GM04504 (cell line): ENCODE results near the gene TCERG1L.

ENCODE experiments used
- DNase-seq: peaks from one replicate; pipeline ENCODE4 v3.0.0-alpha.2; 2012; ENCODE audit warnings: low read depth

TCERG1L gene

DNA sequence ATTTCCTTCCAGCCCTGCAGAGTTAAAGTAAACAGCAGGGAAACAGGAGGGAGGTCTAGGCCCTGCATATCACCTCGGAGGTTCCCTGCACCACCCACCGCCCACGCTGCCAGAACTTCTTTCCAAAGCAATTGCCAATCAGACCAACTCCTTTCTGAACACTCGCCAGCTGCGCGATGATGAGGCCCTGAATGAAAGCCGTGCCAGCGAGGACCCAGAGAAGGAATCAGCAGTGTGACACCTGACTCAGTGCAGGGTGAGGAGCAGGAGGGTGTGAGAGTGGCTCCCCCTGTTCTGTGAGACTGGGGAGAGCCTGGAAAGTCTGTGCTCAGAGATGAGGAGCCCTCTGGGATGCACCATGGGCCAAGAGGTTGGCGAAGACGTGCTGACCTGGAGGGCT, 3.3 kb upstream of the TCERG1L start:
- no peak for DNase-seq

DNA sequence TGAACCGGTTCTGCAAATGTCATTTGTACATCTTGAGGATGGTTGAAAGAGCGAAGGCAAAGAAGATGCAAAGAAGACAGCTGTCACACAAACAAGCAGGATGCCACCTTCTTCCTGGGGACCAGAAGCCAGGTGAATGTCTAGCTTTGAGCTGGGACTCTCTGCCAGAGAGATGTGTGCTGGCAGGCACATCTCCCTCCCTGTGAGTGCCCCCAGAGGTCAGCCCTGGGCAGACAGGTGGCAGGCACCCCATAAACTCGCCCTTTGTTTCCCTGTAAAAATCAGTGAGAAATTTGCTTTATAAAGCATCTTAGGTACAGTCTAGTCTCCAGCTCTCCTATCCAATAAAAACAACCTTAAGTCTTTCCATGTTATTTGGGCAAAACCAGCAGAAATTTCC, 2.6 kb upstream of the TCERG1L start:
- DNase-seq: no peak

DNA sequence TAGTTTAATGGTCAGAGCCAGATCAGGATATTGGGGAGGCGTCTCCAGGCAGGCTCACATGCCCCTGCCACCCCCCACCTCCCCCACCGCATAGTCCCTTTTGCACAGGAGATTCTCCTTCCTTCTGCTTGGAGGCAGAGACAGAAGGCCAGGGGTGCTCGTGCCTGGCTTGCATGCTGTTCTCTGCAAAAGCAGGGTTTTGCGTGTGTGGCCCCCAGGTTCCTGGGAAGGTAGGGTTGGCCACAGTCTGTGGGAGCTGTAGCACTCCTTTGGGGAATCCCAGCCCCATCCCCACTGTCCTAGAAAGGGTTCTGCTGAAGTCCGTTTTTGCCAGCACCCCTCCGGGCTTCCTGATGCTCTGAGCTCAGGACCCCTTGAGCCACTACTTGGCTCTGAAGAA, 1.9 kb upstream of the TCERG1L start:
- no peak for DNase-seq

DNA sequence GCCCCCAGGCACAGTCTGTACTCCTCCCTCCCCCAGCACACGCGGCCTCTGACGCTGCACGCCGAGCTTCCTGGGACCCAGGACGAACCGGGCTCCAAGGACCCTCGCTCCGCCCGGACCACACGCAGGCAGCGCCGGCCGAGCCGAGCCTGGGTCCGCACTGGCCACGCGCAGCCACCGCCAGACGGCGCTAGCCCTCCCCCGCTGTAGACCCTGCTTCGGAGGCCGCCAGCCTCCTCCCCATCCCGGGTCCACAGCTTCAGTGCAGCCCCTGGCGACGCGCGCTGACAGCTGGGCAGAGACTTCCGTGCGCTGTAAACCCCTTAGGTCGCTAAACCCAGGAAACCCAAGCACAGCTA, 936 bp upstream of the TCERG1L start:
- no peak for DNase-seq

DNA sequence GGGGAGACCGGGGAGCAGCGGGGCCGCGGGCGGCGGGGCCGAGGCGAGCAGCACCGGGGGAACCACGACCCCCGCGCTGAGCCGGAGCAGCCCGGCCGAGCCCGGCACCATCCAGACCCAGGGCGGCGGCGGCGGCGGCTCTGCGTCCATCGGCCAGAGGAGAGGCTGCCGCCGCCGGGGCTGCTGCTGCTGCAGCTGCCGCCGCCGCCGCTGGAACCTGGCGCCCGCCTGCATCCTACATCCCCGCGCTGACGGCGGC, 190 bp downstream of the TCERG1L start:
- DNase-seq: no peak

DNA sequence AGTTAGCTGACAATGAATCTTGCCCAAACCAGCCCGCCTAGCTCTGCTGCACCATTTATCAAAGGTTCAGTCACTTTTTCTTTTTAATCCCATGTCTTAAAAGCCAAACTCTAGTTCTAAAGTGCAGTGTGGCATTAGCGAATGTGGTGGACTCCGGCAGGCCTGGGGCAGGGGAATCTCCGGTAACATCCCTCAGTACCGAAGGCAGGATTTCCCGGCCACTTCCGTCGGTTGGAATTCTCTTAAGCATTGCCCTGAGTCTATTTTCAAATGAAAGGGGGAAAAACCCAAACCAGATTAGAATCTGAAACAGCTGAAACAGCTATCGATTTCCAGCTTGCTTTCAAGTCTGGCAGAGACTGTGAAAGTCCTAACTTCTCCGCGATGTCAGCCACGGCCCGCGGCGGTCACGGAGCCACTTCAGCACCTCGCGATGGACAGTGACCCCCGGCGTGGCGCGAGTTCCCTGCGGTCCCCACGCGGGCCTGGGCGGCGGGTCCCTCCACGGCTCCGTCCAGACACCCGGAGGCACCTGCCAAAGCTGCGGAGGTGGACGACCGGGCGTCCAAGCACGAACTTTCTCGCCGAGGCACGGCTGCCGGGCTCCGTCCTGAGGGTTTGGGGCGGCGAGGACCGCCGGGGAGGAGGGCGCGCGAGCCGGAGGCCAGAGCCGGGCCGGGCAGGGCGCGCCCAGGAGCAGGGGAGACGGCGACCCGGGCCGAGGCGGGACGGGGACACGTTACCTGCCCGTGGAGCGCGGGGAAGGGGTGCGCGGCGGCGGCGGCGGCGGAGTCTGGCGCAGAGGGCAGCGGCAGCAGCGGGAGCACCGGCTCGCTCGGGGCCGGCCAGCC, 745 bp downstream of the TCERG1L start:
- no peak for DNase-seq

DNA sequence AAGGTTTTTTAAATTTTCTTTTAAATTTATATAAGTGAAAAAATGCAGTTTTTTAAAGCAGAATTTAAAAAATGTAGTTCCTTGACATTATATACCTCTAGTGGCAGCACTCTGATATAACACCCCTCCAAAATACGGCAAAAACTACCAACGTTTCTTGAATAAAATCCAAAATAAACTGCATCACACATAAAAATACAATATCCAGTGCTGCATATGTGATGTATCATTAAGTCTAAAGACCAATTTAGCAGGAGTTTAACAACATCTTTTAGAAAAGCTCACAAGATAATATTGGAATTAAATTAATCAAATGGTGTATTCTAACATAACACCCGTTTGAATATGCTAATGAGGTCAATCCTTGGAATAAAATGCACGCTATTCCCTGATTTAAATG, 1.4 kb downstream of the TCERG1L start:
- no peak for DNase-seq

DNA sequence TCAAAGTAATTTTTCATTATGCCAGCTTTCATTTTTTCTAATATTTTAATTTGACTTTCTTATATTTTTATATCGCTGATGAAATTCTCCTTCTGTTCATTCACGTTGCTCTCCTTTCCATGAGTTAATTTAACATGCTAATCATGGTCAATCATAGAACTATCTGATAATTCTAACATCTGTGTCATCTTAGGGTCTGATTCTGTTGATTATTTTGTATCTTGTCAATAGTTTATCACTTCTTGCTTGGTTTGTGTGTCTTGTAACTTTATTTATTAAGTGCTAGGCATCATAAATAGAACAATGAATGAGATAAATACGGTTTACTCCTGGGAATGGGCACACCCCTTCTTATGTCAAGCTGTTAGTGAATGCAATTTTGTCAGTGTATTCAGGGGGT, 11.0 kb downstream of the TCERG1L start:
- DNase-seq: no peak

DNA sequence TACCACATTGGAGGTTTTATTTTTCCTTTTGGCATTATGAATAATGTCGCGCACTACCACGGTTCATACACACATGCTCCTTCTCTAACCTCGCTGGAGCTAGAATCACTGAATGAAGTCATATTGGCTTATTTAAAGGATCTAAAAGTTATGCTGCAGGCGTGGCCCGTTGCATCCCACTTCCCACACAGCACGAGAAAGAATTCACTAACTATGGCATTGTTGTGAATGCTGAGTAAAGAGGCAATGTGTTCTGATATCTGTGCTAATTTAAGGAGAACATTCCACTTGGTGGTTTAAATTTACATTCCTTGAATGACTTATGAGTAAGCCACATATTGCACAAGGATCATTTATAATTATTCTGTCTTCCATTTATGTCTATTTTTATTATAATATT, 20.7 kb downstream of the TCERG1L start:
- no peak for DNase-seq

DNA sequence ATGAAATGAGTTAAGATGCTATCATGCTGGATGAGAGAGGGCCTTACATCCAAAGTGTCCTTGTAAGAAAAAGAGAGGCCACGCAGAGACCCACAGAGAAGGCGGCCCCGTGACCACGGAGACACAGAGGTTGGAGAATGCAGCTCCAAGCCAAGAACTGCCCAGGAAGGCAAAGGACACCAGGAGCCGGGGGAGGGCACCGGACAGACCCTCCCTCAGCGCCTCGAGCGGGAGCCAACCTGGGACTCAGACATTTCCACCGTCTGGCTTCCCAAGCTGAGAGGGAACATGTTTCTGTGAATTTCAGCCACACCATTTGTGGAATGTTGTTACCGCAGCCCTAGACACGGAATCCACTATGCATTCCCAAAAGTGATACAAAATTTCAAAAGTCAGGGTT, 22.9 kb downstream of the TCERG1L start:
- DNase-seq: no peak

DNA sequence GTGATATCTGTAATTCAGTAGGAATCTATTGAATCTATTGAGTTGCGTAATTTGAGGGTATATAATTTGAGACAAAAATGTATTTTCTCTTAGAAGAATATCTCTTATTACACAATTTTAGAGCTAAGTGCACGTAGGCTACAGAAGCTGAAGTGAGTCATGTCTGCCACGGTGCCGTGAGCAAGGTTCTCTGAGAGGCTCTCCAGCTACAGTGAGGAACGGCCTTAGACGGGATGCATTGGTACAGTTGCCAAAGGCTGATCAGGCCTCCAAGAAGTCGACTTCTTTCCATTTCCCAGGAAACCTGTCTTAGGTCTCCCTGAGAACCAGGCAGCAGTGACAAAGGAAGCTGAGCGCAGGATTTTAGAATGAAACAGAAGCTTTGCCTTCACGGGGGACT, 28.6 kb downstream of the TCERG1L start:
- DNase-seq: no peak

DNA sequence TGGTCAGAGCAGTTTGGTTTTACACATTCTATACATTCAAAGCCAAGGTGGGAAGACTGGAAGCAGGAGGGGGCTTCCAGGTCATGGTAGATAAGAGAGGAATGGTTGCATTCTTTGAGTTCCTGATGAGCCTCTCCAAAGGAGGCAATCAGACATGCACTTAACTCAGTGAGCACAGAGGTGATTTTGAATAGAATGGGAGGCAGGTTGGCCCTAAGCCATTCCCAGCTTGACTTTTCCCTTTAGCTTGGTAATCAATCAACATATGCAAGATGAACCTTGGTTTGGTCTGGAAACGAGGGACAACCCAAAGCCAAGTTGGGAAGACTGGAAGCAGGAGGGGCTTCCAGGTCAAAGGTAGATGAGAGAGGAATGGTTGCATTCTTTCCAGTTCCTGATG, 31.4 kb downstream of the TCERG1L start:
- no peak for DNase-seq

DNA sequence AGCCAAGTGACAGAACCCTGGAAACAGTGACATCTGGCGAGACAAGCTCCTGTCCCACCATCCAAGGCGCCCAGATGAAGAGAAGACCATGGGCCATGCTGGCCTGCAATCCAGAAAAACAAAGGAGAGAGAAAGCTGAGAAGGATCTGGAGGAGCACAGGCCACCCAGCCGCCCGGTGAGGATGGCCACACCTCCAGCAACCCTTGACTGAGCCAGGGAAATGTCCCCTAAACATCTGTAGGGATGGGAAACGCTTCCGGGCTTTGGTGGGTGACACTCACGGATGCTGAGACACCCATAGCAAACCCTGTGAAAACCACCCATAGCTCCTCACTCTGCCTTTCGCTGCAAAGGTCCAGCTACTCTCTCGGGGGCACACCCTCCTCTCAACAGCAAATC, 32.0 kb downstream of the TCERG1L start:
- DNase-seq: no peak

DNA sequence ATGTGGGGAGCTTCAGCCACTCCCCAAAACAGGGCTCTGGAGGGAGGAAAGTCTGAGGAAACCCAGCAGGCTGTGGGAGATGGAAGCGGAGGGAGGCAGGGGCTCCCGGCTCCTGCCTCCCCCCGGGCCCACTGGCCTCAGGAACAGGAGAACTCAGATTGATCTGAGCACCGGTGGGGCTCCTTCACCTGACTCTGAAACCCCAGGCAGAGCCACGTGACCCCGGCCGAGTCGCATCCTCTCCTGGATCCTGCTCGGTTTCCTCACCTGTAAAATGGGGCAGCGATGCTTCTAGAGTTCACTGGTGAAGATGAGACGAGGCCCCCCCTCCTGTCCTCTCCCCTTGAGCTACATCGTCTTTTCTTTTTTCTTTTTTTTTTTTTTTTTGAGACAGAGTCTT, 33.6 kb downstream of the TCERG1L start:
- DNase-seq: no peak

DNA sequence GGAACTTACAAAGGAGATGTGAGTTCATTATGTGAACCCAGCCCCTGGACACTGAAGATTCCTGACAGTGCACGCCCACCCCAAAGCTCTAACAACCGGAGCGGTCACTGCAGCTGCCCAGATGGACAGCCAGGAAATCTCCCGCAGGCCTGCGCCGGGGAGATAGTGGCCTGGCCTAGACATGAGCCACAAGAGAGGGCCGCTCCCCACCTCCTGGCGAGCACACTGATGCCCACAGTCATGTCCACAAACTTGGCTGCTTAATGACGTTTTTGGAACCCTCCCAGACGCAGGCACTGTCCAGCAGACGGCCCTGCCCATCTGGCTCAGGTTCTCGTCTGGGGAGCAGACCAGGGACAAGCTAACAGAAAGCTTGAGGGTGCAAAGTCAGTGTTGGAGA, 34.2 kb downstream of the TCERG1L start:
- DNase-seq: no peak

DNA sequence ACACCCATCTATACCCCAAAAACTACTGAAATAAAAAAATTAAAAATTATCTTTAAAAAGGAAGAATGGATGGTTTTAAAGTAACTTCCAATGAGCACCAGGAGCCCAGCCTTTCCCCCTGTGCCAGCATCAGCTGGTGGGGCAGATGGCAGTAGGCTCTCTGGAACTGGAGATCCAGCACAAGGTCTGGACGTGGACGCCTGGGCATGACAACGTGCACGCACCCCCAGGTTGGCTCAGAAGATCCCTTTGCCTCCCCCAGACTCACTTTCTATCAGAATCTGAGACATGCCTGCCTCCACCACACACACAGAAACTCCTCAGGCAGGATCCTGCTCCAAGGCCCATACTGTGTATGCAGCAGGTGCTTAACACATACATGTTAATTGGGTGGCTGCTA, 35.8 kb downstream of the TCERG1L start:
- no peak for DNase-seq

DNA sequence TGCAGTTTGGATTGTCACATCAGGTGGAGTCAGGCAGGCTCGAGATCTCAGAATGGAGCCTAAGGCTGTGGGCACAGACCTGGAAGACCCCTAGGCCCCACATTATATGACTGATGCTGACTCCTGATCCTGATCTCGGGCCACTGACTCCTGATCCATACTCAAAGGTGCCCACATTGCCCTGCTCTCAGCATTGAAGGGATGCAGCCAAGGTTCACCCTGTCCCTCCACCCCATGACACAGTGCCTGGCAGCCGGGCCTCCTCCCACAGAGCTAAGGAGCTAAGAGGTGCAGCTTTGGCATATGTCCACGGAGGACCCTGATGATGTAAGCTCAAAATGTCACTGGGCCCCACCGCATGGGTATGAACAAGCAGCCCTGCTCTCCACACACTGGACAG, 36.6 kb downstream of the TCERG1L start:
- DNase-seq: no peak

DNA sequence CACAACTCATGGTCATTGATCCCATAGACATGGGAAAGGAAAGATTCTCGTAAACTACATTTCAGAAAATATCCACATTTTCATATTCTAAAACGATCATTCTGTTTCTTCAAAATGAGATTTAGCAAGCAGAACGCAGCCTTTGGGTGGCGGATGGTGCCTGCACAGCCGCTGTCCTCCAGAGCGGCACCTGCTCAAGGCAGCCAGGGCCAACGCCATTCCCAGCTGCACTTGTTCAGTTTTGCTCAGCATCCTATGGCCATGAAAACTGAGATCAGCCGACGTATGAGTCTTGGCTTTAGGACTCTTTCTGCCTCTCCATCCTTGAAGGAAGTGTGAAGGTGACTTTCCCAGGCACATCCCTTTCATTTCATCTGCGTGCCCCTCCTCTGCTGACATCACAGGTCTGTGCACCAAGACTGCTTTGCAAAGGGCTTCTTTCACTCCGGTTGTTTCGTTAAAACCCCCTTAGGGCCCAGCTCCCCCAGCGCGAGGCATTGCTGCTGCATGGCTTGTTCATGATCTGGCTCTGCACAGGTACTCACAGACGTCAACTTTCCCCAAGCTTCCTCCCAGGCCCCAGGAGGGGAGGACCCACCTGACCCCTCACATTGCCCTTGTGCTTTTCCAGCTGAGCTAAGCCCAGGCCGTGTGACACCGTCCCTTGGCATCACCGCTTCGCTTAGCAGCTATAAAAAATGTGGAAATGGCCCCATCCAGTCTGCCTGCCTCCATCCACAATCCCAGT, 37.2 kb downstream of the TCERG1L start:
- no peak for DNase-seq

DNA sequence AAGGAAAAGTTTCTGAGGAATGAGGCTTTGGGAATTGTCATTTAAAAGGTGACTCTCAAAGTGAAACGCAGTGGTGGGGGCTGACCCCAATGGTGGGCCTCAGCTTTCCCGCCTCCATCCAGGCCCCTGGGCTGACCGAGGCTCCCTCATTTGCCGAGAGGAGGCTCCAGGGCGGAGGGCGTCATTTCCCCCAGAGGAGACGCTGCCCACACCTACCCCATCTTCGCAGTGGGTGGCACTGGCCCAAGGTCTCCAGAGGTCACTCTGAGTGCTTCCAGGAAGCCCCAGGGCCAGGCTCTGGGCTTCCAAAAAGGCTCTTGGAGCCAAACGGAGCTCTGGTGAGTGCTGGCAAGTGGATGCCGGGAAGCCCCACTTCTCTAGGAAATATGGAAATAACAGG, 38.0 kb downstream of the TCERG1L start:
- DNase-seq: no peak

DNA sequence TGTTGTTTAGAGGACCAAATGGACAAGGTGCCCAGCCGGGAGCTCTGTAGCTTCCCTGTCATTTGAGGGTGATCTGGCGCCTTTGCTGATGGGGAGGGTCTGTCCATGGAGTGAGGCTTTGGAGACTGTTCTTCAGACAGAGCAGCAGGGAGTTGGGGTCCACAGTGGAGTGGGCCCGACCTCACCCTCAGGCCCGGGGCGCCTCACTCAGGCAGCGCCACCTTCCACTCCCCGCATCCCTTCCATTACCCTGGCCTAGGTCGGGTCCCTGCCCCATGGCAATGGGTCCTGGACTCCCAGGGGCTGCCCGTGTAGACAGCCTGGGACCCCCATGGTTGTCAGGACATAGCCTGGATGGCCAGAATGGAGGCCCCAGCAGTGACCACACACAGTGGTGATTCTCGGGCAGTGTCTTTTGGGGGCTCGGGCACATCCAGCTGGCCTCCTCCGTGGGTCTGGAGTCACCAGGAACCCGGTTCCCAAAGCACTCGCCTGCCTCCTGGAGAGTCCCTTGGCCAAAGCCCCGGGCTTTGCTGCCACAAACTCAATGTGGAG, 38.5 kb downstream of the TCERG1L start:
- DNase-seq: no peak

DNA sequence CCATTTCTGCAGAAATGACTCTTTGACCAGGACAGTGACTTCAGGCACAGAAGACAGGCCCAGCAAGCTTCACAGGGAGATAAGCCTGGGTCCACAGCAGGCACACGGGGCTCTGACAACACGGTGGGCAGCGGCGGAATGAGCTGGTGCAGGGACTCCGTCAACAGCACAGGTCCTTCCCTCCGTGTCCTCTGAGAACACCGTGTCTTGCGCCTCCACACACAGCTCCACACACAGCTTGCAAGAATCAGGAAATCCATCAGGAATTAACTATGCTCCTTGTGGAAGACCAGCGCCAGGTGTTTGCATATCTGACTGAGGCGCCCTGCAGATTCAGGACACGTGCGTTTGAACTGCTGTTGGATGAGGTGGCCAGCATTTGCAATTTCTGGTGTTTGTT, 39.6 kb downstream of the TCERG1L start:
- no peak for DNase-seq

DNA sequence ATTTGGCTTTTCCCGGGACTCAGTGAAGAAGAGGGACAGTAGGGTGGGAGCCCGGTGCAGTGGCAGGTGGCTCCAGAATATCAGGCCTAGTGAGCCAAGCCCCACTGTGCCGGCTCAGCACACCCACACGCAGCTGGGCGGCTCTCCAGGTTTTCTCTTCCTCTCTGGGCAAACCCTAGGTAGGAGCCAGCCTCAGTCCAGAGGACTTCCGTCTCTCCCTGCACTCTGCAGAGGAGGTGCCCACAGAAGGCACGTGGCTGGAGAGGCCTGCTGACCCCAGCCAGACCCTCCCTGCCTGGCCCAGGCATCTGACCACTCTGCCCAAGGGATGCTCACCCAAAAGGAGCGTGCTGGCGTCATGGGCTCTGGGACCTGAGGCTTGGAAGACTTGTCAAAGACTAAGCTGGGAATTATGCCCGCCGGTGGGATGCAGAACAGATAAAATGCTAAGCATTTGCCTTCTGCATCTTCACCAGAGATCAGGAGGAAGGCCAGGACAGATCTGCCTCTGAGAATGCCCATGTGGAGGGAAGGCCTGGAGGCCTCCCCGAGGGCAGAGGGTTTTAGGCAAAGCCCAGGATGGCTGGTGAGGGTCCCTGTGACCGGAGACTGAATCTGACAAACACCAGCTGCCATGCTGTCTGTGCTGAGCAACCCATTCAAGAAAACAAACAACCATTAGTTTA, 40.2 kb downstream of the TCERG1L start:
- no peak for DNase-seq
